Epithelial cell of proximal tubule (primary cell): ENCODE results near the gene MAPKBP1. TPM values are rescaled to one million over a fixed set of nuclear protein-coding genes. Genes with fewer than 3 reads are reported as not detected.

ENCODE experiments used
- DNase-seq: peaks from one replicate; pipeline ENCODE4 v3.0.0-alpha.2; 2011; ENCODE audit warnings: low read depth
- H3K4me3 ChIP-seq: 2 replicates; pipeline ENCODE4 v1.5.1; 2011; ENCODE audit warnings: low read depth, mild to moderate bottlenecking, low read length
- CTCF ChIP-seq: conservative IDR thresholded peaks from 2 replicates; pipeline ENCODE4 v1.5.1; 2012; ENCODE audit warnings: low read depth, mild to moderate bottlenecking, low read length
- total RNA-seq: library from RNA; depleted of rRNA; stranded (reverse); fragments of >200 nt; gene quantifications from 2 replicates; pipeline ENCODE4 v1.2.3, GENCODE V29; 2015

The MAPKBP1 gene
- total RNA-seq, 1 donor from 2014 or later, result 14.4 TPM

GRCh38 chr15:41812820-41813375, 38.6 kb downstream of the MAPKBP1 start:
- no peak overlapping the region for H3K4me3 ChIP-seq
- no peak for TF ChIP-seq CTCF
- no peak for DNase-seq

- H3K4me3 ChIP-seq, result no peak overlapping the region
- no peak for TF ChIP-seq CTCF
- no peak for DNase-seq
These were observed 39.1 kb downstream of the MAPKBP1 start for GRCh38 chr15:41813426-41813825.

GRCh38 chr15:41814534-41814933, 40.2 kb downstream of the MAPKBP1 start:
- no peak overlapping the region for H3K4me3 ChIP-seq
- TF ChIP-seq CTCF, result no peak
- no peak for DNase-seq

- H3K4me3 ChIP-seq, result no peak overlapping the region
- DNase-seq, result no peak
- no peak for TF ChIP-seq CTCF
These were observed 42.5 kb downstream of the MAPKBP1 start for GRCh38 chr15:41816788-41817187.

- no peak for DNase-seq
- H3K4me3 ChIP-seq, result no peak overlapping the region
- no peak for TF ChIP-seq CTCF
These were observed 43.0 kb downstream of the MAPKBP1 start for GRCh38 chr15:41817327-41817726.

GRCh38 chr15:41817781-41818180, 43.5 kb downstream of the MAPKBP1 start:
- no peak for TF ChIP-seq CTCF
- no peak for DNase-seq
- H3K4me3 ChIP-seq, result no peak overlapping the region

GRCh38 chr15:41819455-41820050, 45.3 kb downstream of the MAPKBP1 start:
- no peak for DNase-seq
- TF ChIP-seq CTCF, result no peak

More at GRCh38 chr15:41819455-41820050, 45.3 kb downstream of the MAPKBP1 start:
- H3K4me3 ChIP-seq, result no peak overlapping the region
